Body of pancreas (tissue), 4 donors: ENCODE results near the gene MYORG.

Source experiments
- POLR2A ChIP-seq, 3 donors: fragments of 450-650 bp; IDR thresholded peaks; one replicate each; pipeline ENCODE4 v1.6.1; 2016; ENCODE audit warnings: antibody characterized with exemption in 3 of 3, mild to moderate bottlenecking in 2 of 3
- TF ChIP-seq, protein P1 (sequence below), 7 experiments: fragments of 450-650 bp in 4 of 7; fragments of 200-600 bp in 3 of 7; sonication (generic) in 3 of 7; IDR thresholded peaks; one replicate each; pipeline ENCODE4 v1.5.1; 2016 to 2019; ENCODE audit warnings: antibody characterized with exemption in 7 of 7

- TF ChIP-seq, protein P1, sequence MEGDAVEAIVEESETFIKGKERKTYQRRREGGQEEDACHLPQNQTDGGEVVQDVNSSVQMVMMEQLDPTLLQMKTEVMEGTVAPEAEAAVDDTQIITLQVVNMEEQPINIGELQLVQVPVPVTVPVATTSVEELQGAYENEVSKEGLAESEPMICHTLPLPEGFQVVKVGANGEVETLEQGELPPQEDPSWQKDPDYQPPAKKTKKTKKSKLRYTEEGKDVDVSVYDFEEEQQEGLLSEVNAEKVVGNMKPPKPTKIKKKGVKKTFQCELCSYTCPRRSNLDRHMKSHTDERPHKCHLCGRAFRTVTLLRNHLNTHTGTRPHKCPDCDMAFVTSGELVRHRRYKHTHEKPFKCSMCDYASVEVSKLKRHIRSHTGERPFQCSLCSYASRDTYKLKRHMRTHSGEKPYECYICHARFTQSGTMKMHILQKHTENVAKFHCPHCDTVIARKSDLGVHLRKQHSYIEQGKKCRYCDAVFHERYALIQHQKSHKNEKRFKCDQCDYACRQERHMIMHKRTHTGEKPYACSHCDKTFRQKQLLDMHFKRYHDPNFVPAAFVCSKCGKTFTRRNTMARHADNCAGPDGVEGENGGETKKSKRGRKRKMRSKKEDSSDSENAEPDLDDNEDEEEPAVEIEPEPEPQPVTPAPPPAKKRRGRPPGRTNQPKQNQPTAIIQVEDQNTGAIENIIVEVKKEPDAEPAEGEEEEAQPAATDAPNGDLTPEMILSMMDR (IDR thresholded peaks at IDR 0.05): no peak
- no peak for TF ChIP-seq POLR2A (IDR thresholded peaks at IDR 0.05)
Measured at GRCh38 chr9:34328500-34328986, 48.2 kb downstream of the MYORG start.
